ENCODE measurements around the gene RNF220.

The RNF220 gene

GRCh38 chr1:44635439-44635838 is 230.4 kb downstream of the RNF220 start:
- no peak for DNase-seq (ENCODE audit: low read depth, low spot score)

- no peak for DNase-seq (ENCODE audit: low read depth, low spot score)
Measured at GRCh38 chr1:44636083-44636687, 231.1 kb downstream of the RNF220 start.

- no peak for DNase-seq (ENCODE audit: low read depth, low spot score)
Measured at GRCh38 chr1:44636688-44637598, 231.9 kb downstream of the RNF220 start.

GRCh38 chr1:44637702-44638411 is 232.8 kb downstream of the RNF220 start:
- DNase-seq (ENCODE audit: low read depth, low spot score) = no peak

- DNase-seq (ENCODE audit: low read depth, low spot score) = no peak
Measured at GRCh38 chr1:44640200-44640853, 235.3 kb downstream of the RNF220 start.

- no peak for DNase-seq (ENCODE audit: low read depth, low spot score)
Measured at GRCh38 chr1:44641126-44642102, 236.4 kb downstream of the RNF220 start.

- DNase-seq (ENCODE audit: low read depth, low spot score) = no peak
Measured at GRCh38 chr1:44642255-44642654, 237.2 kb downstream of the RNF220 start.

GRCh38 chr1:44642925-44643324 is 237.9 kb downstream of the RNF220 start:
- DNase-seq (ENCODE audit: low read depth, low spot score) = no peak

GRCh38 chr1:44643721-44644334 is 238.8 kb downstream of the RNF220 start:
- no peak for DNase-seq (ENCODE audit: low read depth, low spot score)

- no peak for DNase-seq (ENCODE audit: low read depth, low spot score)
Measured at GRCh38 chr1:44644806-44645205, 239.8 kb downstream of the RNF220 start.

- DNase-seq (ENCODE audit: low read depth, low spot score) = no peak
Measured at GRCh38 chr1:44645476-44646244, 240.6 kb downstream of the RNF220 start.

GRCh38 chr1:44646261-44647110 is 241.4 kb downstream of the RNF220 start:
- DNase-seq (ENCODE audit: low read depth, low spot score) = no peak

- DNase-seq (ENCODE audit: low read depth, low spot score) = no peak
Measured at GRCh38 chr1:44647896-44648295, 242.8 kb downstream of the RNF220 start.

GRCh38 chr1:44648529-44649250 is 243.6 kb downstream of the RNF220 start:
- DNase-seq (ENCODE audit: low read depth, low spot score) = no peak

GRCh38 chr1:44649788-44650158 is 244.7 kb downstream of the RNF220 start:
- no peak for DNase-seq (ENCODE audit: low read depth, low spot score)

- DNase-seq (ENCODE audit: low read depth, low spot score) = no peak
Measured at GRCh38 chr1:44650159-44650831, 245.2 kb downstream of the RNF220 start.

GRCh38 chr1:44651069-44651468 is 246.0 kb downstream of the RNF220 start:
- DNase-seq (ENCODE audit: low read depth, low spot score) = no peak
